Skin of body (tissue), 2 donors: ENCODE data around the gene PLA2G3. TPM values are rescaled to one million over a fixed set of nuclear protein-coding genes. Genes with fewer than 3 reads are reported as not detected.
A peak's percentile ranks its signal among the peaks of the same experiment; 100 is the strongest.
"Not testable (repeated sequence)": the region's sequence is repeated elsewhere in the genome, so short reads cannot be mapped to it uniquely, and the experiment has no call there.

ENCODE experiments used
- DNase-seq: peaks from one replicate; lab custom pipeline; 2025; lab: John Stamatoyannopoulos, UW
- total RNA-seq: library from RNA; depleted of rRNA; stranded (reverse); fragments of >200 nt; gene quantifications from one replicate; pipeline ENCODE4 v1.2.3, GENCODE V29; 2014

Gene PLA2G3
- total RNA-seq, 1 donor from 2014 or later, result 0.49 TPM

GRCh38 chr22:31124811-31125465 lies 15.4 kb downstream of the PLA2G3 start:
- no peak for DNase-seq

GRCh38 chr22:31124290-31124689 lies 16.0 kb downstream of the PLA2G3 start:
- no peak for DNase-seq

- no peak for DNase-seq
Observed at GRCh38 chr22:31123292-31123602, 17.1 kb downstream of the PLA2G3 start.

DNA sequence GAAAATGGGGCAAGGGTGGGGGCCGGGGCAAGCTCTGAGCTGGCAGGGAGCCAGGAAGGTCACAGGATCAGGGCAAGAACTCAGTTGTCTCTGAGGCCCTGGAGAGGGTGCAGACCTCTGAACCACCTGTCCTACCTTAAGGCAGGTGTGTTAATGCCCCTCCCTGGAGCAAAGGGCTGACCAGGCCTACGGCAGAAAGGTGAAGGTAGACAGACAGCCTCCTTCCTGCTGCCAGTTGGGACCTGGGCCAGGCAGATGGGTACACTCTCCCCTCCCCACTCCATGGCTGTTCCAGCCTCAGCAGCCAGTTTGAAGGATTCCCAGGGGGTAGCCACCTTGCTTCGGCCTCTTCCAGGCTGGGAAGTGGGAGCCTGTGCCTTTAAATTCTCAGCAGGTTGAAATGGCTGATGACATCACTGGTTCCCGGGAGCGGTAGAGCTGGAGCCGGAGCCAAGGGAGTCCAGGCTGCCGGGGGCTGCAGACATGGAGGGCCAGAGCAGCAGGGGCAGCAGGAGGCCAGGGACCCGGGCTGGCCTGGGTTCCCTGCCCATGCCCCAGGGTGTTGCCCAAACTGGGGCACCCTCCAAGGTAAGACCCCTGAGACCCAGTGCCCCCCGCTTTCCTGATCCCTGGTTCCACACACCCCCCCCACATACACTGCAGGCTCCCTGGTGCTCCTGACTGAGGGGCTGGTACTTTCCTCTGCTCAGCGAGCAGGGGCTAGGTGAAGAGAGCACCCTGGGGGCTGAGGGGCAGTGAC lies 17.6 kb downstream of the PLA2G3 start, which contains the start of gene INPP5J:
TSS of gene INPP5J (plus strand) at position 435 of the 760 bp plus-strand sequence. CDS start at position 484, 49 bp downstream.
- DNase-seq, result no peak

DNA sequence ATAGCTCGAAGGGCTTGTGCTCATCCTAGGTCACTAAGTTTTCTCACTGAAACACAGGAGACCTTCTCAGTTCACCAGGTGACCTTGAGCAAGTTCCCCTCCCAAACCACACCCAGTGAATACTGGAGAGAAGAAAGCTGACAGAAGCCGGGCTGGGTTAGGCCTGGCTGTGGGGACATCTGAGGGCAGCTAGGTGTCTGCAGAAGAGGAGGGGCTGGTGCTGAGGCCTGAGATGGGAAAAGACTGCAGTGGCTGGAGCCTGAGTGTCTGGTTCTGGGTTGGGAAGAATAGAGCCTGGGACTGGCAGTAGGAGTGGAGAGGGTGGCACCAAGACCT lies 18.1 kb downstream of the PLA2G3 start:
- DNase-seq, result no peak

DNA sequence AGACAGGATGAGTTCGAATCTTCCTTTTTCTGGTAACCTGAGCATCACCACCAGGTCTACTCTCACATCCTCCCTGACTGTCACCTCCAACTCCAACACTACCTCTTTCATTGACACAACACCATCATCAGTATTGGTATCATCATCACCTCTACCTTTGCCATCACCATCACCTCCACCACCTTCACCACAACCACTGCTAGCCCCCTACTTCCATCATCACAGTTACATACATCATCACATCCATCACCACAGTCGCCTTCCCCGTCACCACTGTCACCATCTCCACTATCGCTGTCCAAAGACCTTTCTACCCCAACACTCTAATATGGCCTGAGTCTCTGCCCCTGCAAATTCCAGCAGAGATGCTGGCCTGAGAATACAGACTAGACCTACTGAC lies 18.9 kb downstream of the PLA2G3 start:
- no peak for DNase-seq

DNA sequence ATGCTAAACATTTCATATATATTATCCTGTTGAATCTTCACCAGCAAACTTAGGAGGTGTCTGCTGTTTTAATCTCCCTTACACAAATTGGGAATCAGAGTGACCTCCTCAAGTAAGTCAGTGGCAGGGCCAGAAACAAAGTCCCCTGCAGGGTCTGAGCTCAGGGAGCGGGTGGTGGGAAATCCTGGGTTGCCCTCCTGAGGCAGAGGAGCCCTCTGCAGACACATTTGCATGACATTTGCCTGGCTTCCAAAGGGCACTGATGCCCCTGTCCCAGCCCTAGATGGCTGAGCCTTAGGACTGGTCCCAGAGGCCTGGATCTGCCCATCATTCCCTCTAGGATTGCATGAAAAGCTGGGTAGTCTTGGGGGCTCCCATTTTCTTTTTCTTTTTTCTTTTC lies 19.7 kb downstream of the PLA2G3 start:
- no peak for DNase-seq

DNA sequence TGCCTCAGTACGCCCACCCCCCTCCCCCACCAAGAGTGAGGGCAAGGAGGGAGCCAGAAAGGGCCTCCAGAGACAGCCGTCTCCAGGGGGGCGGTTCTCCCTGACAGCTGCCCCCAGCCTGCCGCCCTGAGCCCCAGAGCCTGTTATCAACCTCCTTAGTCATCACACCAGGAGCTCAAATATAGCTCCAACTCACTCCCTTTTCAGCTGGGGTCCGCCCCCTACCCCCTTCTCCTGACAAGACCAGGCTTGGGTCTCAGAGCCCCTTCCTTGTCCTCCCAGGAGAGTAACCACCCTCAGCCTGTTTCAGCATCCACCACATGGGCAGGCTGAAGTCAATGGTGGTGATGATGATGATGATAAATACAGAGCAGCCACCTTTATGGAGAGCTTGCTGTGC lies 20.1 kb downstream of the PLA2G3 start:
- DNase-seq, result no peak

GRCh38 chr22:31119026-31119717 lies 21.1 kb downstream of the PLA2G3 start:
- DNase-seq, result no peak

DNA sequence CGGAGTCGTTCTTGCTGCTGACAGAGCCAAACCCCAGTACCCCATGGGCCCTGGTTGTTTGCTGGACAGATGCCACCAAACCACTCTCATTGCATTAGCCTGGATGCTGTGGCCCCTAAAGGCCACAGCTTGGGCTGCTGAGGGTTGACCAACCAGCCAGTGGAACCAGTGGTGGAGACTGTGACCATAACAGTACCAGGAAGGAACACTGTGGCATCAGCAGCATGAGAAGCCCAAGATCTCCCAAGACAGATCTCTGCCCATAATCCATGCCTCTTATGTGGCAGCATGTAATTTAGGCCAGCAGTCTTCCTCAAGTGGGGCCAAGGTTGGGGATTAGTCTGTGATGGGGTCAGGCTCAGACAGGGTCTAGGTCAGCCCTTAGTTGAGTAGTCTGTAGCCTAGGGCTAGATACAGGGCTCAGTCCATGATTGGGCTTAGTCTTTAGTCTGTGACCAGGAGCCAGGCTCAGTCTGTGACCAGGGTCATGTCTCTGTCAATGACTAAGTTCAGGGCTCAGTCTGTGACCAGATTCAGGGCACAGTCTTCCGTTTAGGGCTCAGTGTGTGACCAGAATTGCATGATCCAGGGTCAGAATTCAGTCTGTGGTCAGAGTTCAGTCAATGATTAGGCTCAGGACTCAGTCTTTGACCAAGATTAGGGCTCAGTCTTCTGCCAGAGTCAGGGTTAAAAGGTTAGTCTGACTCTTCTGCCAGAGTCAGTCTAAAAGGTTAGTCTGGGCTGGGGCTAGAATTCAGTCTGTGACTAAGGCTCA lies 22.1 kb downstream of the PLA2G3 start:
- DNase-seq, result no peak

DNA sequence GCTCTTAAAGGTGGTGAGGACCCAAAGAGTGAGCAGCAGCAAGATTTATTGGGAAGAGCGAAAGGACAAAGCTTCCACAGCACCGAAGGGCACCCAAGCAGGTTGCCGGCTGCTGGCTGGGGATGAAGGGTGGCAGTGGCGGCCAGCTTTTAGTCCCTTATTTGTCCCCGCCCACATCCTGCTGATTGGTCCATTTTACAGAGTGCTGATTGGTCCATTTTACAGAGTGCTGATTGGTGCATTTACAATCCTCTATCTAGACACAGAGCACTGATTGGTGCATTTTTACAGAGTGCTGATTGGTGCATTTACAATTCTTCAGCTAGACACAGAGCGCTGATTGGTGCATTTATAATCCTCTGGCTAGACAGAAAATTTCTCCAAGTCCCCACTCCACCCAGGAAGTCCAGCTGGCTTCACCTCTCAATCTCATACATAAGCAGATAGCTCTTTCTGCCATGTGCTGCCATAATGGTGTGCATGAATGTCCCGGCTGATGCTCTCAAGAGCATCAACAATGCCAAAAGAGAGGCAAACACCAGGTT lies 27.7 kb downstream of the PLA2G3 start:
- not testable (repeated sequence) for DNase-seq

GRCh38 chr22:31107894-31108218 lies 32.5 kb downstream of the PLA2G3 start:
- no peak for DNase-seq

DNA sequence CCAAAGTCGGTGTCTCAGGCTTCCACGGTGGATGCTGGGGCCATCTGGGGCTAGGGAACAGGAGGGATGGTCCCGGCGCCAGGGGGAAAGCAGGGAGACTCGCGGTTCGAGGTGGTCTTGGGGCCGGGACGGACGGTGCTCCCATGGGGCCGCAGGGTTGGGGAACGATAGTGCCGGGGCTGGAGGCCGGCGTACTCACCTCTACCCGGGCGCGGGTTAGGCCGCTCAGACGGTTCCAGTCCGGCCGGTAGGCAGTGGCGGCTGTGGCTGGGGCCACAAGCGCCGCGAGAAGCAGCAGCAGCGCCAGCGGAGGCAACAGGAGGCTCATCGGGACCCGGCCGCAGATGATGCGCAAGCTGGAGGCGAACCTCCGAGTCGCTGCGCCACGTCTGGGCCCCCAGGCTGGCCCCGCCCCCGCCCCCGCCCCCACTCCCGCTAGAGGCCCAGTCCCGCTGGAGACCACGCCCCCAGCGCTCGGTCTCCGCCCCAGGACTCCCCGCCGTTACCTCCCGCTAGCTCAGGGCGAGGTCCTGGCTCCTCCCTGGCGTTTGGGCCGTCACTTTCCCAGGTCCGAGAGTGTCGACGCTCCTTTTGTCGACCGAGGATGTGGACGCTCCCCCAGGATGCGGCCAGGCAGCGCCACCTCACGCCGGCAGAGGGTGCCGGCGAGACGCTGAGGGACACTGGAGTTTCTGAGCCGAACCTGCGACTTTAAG lies 33.0 kb downstream of the PLA2G3 start, which contains the start of gene SELENOM:
TSS of gene SELENOM (minus strand) at position 391 of the 716 bp plus-strand sequence. CDS start at position 328, 63 bp downstream.
- DNase-seq, result peak; percentile 92

- no peak for DNase-seq
Observed at GRCh38 chr22:31106731-31107177, 33.6 kb downstream of the PLA2G3 start.

DNA sequence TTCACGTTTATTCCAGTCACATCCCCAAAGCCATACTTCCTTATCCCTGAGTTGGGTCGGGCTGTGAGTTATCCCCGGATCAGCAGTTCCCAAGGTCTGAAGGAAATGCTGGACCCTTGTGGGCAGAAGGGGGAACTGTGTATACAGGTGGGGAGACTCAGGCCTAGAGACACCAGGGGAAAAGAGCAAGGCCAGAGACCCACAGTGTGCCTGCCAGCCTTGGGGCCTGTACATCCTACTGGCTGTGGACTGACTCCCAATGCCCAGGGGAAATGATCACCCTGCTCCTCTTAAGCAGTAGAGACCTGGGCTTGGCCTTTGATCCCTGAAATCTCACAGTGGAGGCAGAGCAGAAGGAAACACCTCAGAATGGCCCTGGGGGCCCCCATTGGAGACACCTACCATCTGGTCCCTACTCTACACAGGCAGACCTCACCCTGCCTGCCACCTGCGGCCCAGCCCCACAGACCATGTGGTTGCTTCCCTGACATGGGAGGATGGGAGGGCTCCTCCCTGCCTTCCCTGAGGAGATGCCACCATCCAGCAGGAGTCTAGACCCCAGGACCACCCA lies 34.2 kb downstream of the PLA2G3 start:
- no peak for DNase-seq

GRCh38 chr22:31105282-31105929 lies 34.9 kb downstream of the PLA2G3 start:
- no peak for DNase-seq

- DNase-seq, result no peak
Observed at GRCh38 chr22:31104869-31105268, 35.4 kb downstream of the PLA2G3 start.

GRCh38 chr22:31103899-31104694 lies 36.2 kb downstream of the PLA2G3 start:
- DNase-seq, result no peak

GRCh38 chr22:31103111-31103510 lies 37.2 kb downstream of the PLA2G3 start:
- DNase-seq, result no peak
